B cell (primary cell): ENCODE results near the gene TLE3.

Experiments
- CTCF ChIP-seq: fragments of 200-600 bp; IDR thresholded peaks from one replicate; pipeline ENCODE4 v1.8.0; 2022; ENCODE audit warnings: antibody characterized with exemption, mild to moderate bottlenecking
- EZH2 ChIP-seq: IDR thresholded peaks from 2 replicates; pipeline ENCODE4 v1.6.1; 2012; ENCODE audit warnings: borderline replicate concordance, low read depth, mild to moderate bottlenecking, moderate library complexity, low read length; ENCODE audit not compliant: insufficient read depth, poor library complexity, severe bottlenecking

GRCh38 chr15:70060214-70060992 is 37.3 kb downstream of the TLE3 start:
- TF ChIP-seq CTCF, result no peak
- TF ChIP-seq EZH2, result no peak
